Neural progenitor cell (in vitro differentiated cells): ENCODE results near the gene ARVCF.

Experiments
- EZH2 ChIP-seq: fragments of 200-600 bp; sonication (generic); IDR thresholded peaks from 2 replicates; pipeline ENCODE4 v1.6.1; 2017; ENCODE audit warnings: antibody characterized with exemption, mild to moderate bottlenecking, moderate library complexity
- EZH2phosphoT487 ChIP-seq: fragments of 200-600 bp; sonication (generic); IDR thresholded peaks from 2 replicates; pipeline ENCODE4 v1.6.1; 2017; ENCODE audit warnings: antibody characterized with exemption
- TF ChIP-seq, protein P1 (sequence below): fragments of 200-600 bp; sonication (generic); IDR thresholded peaks from 2 replicates; pipeline ENCODE4 v1.5.1; 2017; ENCODE audit warnings: antibody characterized with exemption, mild to moderate bottlenecking

DNA sequence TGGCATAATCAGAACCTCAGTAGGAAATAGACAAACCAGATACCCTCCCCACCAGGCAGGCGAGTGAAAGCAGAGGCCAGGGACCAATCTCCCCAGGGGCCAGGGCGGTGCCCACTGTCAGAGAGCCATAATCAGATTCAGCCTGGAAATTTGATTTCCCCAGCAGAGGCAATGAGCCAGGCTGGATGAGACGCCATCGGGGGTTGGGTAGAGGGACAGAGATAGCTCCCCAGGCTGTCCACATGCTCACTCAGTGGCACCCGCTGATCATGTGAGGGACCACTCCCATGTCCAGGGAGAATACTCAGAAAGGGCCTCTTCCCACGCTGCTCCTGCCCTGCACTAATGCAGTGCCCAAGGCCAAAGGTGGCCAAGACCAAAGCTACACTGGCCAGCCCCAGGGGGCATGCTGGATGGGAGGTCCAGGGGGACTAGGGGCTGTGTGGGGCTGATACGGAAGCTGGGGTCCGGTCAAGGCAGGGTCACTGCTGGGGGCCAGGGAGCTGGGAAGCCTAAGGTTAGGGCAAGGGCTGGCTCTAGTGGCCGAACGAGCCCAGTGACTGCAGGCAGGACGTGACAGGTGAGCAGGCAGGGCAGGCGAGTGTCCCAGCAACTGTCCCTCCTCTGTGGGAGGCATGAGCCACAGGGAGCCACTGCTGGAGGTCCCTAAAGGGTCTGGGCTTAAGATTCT lies 19.8 kb downstream of the ARVCF start:
- TF ChIP-seq, protein P1, sequence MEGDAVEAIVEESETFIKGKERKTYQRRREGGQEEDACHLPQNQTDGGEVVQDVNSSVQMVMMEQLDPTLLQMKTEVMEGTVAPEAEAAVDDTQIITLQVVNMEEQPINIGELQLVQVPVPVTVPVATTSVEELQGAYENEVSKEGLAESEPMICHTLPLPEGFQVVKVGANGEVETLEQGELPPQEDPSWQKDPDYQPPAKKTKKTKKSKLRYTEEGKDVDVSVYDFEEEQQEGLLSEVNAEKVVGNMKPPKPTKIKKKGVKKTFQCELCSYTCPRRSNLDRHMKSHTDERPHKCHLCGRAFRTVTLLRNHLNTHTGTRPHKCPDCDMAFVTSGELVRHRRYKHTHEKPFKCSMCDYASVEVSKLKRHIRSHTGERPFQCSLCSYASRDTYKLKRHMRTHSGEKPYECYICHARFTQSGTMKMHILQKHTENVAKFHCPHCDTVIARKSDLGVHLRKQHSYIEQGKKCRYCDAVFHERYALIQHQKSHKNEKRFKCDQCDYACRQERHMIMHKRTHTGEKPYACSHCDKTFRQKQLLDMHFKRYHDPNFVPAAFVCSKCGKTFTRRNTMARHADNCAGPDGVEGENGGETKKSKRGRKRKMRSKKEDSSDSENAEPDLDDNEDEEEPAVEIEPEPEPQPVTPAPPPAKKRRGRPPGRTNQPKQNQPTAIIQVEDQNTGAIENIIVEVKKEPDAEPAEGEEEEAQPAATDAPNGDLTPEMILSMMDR = no peak
- TF ChIP-seq EZH2phosphoT487 = no peak
- TF ChIP-seq EZH2 = no peak
